LoVo (cell line): Measurements from ENCODE around the gene DLGAP1.

ENCODE experiments used
- DNase-seq: peaks from one replicate; pipeline ENCODE4 v3.0.0-alpha.2; 2016; ENCODE audit warnings: low spot score

The DLGAP1 gene

GRCh38 chr18:3931013-3931315 is 524.1 kb downstream of the DLGAP1 start:
- no peak for DNase-seq

- DNase-seq, result no peak
These were observed 524.7 kb downstream of the DLGAP1 start for GRCh38 chr18:3930126-3931012.

DNA sequence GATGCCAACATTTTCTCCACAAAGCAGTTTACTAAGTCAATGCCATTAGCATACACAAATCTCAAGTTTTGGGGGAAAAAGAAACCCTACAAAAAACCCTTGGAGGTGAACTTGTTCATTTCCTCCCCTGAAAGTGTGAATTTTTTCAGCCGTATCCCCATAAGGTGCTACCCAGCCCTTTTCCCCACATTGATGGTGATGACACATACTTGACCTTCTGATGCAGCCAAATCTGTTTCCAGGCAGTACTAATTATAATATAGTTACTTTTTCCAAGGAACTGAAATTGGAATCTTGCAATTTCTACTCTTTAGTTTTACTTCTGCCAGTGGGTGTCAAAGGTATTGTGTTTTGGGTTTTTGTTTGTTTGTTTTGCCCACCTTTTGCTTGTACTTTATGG is 530.7 kb downstream of the DLGAP1 start:
- DNase-seq, result no peak

GRCh38 chr18:3923750-3924149 is 531.4 kb downstream of the DLGAP1 start:
- DNase-seq, result no peak

- no peak for DNase-seq
These were observed 533.3 kb downstream of the DLGAP1 start for GRCh38 chr18:3921826-3922225.

DNA sequence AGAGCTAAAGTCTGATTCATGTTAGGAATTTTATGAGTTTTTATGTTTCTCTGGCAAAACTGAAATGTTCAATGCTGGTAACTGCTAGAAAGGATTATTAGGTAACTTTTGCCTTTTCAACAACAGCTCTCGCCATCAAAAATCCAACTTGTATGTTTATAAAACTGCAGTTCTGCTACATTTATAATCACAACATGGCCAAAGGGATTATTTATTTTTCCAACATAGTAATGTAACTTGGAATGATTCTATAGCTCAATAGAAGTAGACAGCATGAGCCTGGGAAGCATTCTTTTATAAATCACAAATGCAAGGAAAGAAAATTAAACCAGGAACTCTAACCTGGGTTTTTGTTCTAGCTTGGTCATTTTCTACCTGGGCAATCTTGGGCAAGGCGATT is 534.3 kb downstream of the DLGAP1 start:
- DNase-seq, result no peak

DNA sequence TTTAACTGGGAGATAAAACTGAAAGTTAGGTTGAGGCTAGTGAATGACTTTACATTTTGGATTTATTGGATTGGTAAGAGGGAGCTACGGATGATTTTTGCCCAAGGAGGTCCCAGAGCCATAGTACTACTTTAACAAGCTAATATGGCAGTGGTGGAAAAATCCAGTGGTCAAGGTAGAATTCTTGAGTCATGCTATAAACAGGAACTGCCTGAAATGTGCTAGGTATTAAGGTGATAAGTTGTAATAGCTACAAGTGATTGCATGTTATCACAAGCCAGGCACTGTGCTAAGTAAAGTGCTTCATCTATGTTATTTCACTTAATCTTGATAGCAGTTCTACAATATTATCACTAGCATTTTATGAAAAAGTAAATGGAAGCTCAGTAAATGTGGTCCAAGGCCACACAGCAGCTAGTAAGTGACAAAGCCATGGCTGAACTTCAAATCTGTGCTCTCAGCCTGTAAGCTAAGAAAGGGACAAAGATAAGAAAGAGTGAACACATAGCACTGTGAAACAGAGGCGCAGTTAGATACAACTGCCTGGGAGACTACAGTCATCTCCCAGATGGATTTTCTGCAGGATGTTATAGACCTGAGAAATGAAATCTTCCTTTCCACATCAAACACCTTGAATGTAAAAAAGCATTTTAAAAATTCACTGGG is 535.6 kb downstream of the DLGAP1 start:
- DNase-seq, result no peak

- DNase-seq, result no peak
These were observed 539.0 kb downstream of the DLGAP1 start for GRCh38 chr18:3916082-3916481.

DNA sequence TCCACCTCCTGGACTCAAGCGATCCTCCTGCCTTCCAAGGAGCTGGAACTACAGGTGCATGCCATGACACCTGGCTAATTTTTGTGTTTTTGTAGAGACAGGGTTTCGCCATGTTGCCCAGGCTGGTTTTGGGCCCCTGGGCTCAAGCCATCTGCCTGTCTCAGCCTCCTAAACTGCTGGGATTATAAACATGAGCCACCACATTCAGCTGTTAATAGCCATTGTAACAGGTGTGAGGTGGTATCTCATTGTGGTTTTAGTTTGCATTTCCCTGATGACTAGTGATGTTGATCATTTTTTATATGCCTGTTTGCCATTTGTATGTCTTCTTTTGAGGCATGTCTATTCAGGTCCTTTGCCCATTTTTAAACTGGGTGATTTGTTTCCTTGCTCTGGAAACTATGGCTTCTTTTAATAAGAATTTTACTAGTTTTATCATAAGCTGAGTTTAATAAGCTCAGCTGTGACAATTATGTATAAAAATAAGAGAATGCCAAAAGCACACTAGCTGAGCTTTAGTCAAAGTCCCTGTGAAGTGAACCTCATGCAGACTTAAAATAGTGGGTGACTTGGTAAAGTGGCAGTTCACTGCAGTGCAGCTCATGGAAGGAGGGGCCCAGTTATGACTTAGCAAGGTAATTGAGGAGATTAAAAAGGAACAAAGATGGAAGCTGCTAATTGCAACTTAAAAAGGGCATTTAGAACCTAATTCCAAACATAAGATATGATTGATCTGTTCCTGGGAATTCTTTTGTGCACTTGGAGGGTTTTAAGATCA is 540.1 kb downstream of the DLGAP1 start:
- DNase-seq, result no peak

DNA sequence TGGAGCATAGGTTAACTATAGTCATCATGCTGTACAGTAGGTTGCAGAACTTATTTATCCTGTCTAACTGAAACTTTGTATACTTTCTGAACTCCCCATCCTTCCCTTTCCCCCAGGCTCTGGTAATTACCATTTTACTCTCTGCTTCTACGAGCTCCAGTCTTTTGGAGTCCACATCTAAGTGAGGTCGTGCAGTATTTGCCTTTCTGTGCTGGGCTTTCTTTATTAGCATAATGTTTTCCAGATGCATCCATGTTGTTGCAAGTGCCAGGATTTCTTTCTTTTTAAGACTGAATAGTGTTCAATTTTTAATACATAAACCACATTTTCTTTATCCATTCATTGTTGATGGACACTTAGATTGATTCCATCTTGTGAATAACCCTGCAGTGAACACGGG is 541.0 kb downstream of the DLGAP1 start:
- no peak for DNase-seq

- no peak for DNase-seq
These were observed 542.4 kb downstream of the DLGAP1 start for GRCh38 chr18:3912705-3913104.

- DNase-seq, result no peak
These were observed 543.7 kb downstream of the DLGAP1 start for GRCh38 chr18:3911413-3911812.

DNA sequence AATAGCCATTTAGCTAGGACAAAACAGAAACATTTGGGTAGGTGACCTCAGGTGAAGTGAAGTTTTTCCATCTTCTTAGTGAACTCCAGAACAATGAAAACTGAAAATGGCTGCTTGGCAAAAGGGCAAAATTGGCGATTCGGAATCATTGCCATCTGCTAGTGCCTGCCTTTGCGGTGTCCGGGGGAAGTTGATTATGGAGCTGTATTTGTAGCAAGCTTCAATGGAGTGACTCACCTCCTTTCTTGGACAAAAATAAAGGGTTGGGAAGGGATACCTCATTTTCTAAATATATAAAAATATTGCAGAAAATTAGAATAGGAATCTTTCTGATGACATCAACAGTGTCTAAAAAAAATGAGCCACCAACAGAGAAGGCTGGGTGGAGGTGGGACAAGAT is 544.6 kb downstream of the DLGAP1 start:
- DNase-seq, result no peak

- DNase-seq, result no peak
These were observed 547.2 kb downstream of the DLGAP1 start for GRCh38 chr18:3907955-3908354.

GRCh38 chr18:3906116-3906750 is 548.9 kb downstream of the DLGAP1 start:
- DNase-seq, result no peak

GRCh38 chr18:3903337-3903736 is 551.8 kb downstream of the DLGAP1 start:
- no peak for DNase-seq

- DNase-seq, result no peak
These were observed 552.4 kb downstream of the DLGAP1 start for GRCh38 chr18:3902676-3903075.

- no peak for DNase-seq
These were observed 553.3 kb downstream of the DLGAP1 start for GRCh38 chr18:3901811-3902210.

- DNase-seq, result no peak
These were observed 554.1 kb downstream of the DLGAP1 start for GRCh38 chr18:3901042-3901441.

- no peak for DNase-seq
These were observed 554.8 kb downstream of the DLGAP1 start for GRCh38 chr18:3900327-3900726.

GRCh38 chr18:3898861-3899613 is 556.1 kb downstream of the DLGAP1 start:
- DNase-seq, result no peak

- DNase-seq, result no peak
These were observed 563.0 kb downstream of the DLGAP1 start for GRCh38 chr18:3892152-3892551.
